HG03571 (cell line): Measurements from ENCODE around the gene AHNAK.
A peak's percentile ranks its signal among the peaks of the same experiment; 100 is the strongest.
"Not testable (repeated sequence)": the region's sequence is repeated elsewhere in the genome, so short reads cannot be mapped to it uniquely, and the experiment has no call there.

Experiments used
- ATAC-seq: cut with Tn5 transposase; IDR thresholded peaks from one replicate; pipeline ENCODE4 v1.9.1; 2021; ENCODE audit not compliant: unreplicated experiment

The AHNAK gene, protein sequence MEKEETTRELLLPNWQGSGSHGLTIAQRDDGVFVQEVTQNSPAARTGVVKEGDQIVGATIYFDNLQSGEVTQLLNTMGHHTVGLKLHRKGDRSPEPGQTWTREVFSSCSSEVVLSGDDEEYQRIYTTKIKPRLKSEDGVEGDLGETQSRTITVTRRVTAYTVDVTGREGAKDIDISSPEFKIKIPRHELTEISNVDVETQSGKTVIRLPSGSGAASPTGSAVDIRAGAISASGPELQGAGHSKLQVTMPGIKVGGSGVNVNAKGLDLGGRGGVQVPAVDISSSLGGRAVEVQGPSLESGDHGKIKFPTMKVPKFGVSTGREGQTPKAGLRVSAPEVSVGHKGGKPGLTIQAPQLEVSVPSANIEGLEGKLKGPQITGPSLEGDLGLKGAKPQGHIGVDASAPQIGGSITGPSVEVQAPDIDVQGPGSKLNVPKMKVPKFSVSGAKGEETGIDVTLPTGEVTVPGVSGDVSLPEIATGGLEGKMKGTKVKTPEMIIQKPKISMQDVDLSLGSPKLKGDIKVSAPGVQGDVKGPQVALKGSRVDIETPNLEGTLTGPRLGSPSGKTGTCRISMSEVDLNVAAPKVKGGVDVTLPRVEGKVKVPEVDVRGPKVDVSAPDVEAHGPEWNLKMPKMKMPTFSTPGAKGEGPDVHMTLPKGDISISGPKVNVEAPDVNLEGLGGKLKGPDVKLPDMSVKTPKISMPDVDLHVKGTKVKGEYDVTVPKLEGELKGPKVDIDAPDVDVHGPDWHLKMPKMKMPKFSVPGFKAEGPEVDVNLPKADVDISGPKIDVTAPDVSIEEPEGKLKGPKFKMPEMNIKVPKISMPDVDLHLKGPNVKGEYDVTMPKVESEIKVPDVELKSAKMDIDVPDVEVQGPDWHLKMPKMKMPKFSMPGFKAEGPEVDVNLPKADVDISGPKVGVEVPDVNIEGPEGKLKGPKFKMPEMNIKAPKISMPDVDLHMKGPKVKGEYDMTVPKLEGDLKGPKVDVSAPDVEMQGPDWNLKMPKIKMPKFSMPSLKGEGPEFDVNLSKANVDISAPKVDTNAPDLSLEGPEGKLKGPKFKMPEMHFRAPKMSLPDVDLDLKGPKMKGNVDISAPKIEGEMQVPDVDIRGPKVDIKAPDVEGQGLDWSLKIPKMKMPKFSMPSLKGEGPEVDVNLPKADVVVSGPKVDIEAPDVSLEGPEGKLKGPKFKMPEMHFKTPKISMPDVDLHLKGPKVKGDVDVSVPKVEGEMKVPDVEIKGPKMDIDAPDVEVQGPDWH (N-terminal part only)

DNA sequence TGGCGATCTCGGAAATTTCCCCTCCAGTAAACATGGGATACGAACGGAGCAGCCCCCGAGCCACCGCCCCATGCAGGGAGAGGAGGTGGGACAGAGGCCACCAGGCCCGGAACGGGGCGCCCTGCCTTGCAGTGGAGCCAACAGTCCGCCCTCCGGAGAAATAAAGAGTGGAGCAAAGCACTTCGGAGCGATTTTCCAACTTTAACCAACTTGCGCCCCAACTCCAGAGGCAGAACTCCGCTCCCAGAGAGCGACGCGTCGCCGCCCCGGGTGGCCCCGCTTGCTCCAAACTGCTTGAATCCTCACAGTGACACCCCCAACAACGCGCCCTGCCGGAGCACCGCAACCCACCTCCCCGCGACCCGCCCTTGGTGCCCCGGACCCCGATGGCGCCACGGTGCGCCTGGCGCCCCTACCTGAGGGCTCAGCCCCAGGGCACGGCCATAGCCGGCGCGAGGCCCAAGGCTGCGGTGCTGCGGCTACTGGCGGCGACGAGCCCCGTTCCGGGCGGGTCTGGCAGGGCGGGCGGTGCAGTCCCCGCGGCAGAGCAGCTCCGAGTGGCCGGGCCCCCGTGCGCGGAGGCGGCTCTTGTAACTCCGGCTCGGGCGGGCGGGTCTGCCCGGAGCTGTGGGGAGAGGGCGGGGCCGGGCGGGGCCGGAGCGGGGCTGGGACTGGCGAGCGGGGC, at the start of gene AHNAK:
AHNAK (minus strand) TSS at position 563 of the 685 bp plus-strand sequence. CDS start 10,708 bp downstream, outside the sequence.
- ATAC-seq = no peak

DNA sequence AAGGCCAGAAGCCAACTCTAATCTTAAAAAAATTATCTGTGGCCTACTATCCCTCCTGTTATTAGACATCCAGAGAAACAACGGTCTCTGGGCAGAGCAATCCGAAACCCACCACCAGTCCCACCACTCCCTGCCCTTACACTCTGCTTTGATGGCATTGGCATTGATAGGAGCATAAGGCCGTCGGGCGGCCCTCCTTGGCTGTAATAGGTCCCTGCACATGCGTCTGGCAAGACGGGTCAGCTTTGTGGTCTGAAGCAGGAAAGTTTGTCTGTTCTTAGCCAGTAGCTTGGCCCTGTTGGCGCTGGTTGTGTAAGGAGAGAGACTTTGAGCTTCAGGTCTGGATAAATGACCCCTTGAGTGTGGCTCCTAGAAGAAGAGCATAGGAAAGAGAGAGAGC, 48.5 kb upstream of the AHNAK start:
- no peak for ATAC-seq

DNA sequence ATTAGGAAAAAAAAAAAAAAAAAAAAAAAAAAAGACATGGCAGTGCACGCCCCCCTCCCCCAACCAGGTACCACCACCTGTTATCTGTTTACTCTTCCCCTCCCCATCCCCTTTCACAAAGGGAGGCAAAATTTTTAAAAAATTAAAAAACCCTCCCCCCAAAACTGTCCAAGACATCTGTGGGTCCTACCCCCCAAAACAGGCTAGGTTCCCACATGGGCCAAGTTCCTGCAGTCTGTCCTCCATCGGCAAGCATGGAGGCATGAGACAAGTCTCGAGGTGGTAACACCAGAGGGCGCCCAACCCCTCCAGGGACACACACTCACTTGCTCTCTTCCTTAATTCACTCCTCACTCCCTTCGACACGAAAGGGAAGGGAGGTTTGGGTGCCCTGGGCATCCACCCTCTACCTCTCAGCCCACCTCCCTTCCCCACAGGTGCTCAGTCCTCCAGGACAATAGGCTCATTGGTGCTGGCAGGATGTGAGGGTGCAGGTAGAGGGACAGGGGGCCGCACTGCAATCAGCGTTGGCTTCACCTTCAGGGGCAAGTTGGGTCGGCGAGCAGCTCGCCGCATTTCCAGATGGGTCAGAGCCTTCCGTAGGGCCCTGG, 46.9 kb upstream of the AHNAK start:
- ATAC-seq = no peak

DNA sequence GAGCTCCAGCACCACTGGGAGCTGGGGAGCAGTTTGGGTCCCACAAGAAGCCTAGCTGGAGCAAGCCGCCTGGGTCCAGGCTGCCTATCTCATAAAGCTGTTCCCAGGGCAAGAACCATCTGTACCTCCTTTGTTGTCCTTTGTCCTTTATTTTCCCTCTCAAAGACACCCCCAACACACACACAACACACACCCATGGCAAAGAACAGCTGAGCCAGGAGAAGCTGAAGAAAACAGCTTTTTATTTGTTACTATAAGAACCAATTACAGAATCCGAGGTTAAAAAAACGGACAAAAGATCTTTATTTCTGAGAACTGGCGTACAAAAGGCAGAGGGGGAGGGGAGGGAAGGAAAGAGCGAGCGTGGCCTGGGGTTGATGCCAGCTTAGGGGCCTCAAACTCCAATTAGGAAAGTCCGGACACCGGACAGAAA, 46.4 kb upstream of the AHNAK start:
- ATAC-seq = no peak

DNA sequence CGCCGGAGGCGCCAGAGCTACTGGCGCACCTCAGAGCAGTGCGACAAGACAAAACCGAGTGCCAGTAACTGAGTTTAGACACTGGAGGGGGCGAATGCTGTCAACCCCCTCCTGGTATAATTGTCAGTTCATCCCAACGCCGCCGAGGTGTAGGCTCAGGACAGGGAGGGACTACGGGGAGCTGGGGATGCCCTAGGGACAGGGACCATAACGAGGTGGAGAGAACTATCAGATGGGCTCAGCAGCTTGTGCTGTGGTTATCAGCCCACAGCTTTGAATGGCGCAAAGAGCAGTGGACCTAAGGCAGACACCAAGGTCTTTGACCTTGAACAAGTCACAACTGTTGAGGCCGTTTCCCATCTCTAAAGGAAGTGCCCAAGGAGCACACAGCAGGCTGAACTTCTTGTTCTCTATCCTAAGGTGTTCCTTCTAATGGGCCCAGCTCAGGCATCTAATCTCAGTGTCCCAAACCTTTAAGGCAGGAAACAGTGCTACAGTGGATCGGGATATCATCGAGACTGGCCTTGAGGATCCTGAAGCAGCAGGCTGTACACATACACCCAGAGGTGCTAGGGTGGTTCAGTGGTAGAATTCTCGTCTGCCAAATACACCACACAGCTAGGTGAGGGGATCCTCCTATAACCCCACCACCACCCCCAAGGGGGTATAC, 45.7 kb upstream of the AHNAK start:
- no peak for ATAC-seq

DNA sequence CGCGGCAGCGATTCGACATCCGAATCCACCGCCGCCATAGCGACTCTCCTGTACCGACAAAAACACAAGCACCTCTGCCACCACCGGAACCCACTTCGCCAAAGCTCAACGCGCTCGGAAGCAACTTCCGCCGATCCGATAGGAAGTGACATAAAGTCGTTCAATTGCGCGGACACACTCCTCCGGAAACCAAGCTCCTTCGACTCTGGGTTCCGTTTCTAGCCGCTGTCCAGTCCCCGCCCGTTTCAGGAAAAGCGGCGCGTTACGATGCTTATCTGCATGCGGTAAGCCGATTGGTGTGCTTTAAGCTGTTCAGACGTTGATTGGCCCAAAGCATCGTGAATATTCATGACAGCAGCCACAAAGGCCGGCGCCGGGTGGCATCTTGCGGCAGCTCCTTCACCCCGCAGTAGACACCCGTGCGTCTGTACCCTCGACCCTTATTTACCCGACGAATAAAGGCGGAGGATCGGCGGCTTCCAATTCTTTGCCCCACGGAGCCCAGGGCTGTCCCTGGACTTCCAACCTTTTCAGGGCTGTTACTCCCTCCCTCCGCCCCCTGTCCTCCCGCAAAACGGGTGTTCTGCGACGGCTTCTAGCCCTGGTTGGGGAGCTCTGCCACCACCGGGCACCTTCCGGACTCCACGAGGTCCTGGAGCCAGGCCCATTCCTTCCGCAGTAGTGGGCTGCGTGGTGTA, 45.0 kb upstream of the AHNAK start, which contains the start of gene TUT1:
TUT1 (minus strand) TSS at position 76 of the 698 bp plus-strand sequence; CDS start at position 38, 38 bp downstream.
- peak; percentile 76 for ATAC-seq

DNA sequence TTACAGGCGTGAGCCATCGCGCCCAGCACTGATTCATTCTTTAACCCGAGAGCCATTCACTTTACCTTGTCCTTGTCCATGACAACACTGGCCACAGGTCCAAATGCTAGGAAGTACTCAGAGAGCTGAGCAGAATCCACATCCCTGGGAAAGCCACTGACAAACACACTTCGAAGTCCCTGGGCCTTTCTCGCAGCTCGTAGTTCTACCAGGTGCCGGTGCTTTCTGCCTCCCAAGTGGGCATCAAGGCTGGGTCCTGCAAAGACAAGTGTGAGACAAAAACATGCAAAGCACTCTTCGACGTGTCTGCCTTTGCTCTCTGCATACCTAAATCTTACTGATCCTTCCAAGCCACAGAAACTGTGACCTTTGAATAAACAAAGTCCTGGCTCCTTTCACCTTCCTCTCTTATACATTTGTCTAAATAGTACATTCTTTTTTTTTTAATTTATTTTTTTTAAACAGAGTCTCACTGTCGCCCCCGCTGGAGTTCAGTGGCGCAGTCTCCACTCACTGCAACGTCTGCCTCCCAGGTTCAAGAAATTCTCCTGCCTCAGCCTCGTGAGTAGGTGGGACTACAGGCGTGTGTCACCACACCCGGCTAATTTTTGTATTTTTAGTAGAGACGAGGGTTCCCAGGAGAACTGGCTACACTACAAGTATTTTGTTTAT, 42.5 kb upstream of the AHNAK start:
- ATAC-seq = no peak

DNA sequence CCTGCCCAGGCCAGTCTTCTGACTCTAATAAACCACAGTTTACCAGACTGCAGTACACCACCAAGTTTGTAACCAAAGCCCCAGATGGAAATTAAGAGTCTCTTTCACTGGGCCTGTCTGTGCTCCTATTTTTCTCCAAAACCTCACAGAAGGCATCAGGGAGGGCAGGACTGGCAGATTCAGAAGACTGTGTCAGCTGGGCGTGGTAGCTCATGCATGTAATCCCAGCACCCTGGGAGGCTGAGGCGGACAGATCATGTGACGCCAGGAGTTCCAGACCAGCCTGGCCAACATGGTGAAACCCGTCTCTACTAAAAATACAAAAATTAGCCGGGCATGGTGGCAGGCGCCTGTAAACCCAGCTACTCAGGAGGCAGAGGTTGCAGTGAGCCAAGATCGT, 38.8 kb upstream of the AHNAK start:
- ATAC-seq = not testable (repeated sequence)

DNA sequence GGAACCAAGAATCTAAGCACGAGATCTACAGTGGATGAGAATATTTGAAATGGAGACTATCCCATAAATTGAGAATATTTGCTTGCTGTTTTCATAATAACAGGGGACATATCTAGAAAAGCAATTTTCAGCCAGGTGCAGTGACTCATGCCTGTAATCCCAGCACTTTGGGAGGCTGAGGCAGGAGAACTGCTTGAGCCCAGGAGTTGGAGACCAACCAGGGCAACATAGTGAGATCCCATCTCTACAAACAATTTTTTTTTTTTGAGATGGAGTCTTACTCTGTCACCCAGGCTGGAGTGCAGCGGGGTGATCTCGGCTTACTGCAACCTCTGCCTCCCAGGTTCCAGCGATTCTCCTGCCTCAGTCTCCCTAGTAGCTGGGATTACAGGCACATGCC, 35.1 kb upstream of the AHNAK start:
- ATAC-seq = not testable (repeated sequence)

DNA sequence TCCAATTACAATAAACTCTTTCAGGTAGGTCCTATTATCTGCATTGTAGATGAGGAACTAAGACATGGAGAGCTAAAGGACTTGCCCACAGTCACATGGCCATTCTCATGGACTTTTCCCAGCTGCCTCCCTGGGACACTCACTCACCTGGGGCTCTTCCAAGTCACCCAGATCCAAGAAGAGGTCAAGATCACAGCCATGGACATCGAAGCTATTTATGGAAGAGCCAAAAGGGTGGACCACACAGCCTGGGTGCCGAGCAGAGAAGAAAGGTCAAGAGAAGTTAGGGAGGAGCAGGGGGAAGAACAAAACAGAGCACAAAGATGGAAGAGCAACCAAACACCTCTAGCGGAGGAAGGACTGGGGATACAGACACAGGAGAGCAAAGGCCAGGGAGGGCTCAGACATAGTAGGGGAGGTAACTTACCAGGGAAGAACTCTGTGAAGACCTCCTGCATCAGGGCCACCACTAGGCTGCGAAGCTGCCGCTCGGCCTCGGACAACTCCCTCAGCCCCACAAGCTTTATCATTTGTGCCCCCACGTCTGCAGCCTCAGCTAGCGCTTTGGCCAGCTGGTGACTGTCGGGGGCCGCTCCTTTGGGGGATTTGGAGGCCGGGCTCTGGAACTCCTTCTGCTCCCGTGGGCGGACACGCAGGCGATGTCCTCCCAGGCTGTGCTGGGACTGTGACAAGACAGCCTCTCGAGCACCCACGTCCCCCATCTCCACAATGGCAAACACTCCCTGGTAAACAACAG, 34.5 kb upstream of the AHNAK start:
- no peak for ATAC-seq

DNA sequence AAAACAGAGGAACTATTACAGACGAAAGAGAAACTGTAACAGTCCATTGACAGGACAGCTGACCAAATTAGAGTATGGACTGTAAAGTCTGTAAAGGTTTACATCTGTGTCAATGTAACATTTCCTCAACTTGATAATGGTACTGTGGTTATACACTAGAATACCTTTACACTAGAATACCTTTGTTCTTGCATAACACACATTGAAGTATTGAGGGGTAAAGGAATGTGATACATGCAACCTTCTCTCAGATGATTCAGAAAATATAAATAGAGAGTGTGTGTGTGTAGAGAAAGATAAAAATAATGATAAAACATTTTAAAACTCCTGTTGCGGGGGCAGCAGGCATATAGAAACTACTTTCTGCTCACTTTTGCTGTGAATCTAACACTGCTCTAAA, 32.6 kb upstream of the AHNAK start:
- ATAC-seq = no peak

DNA sequence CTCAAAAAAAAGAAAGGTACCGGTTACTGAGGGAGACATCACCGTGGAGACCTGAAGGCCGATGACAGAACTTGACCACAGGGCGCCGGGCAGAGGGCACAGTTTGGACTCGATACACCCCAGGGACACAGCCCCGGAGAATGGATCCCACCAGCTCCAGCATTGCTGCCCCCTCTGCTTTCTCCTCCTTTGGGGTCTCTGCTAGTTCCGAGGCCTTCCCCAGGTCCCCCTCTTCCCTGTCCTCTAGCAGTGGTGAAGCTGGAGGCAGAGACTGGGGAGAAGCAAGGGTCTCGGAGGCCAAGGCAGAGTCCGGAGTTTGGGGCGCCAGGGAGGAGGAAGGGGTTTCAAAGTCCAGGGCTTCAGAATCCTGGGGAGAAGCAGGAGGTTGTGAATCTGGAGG, 31.9 kb upstream of the AHNAK start:
- no peak for ATAC-seq

DNA sequence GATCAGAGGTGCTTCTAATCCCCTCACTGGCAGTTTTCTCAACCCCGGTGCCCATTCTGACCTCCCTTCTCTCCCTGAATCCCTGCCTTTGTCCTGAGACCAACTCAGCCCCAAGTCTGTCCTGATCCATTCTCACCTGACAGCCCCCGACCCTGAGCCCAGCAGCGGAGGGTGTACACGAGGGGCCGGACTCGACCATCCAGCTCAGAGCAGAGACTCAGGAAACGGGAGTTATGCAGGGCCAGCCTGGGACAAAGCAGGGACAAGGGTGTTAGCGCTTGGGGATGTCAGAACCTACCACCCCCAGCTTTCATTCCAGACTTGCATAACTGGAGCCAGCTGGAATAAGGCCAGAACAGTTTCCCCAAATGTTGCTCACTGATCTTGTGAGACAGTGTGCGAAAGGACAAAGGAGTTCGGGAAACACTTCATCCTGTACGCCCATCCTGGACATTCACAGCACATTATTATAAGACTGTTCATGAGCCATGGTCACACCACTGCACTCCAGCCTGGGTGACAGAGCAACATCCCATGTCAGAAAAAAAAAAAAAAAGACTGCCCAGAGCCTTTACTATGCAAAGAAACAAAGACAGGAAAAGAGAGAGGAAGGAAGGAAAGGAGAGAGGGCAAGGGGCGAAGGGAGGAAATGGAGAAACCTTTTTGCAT, 30.6 kb upstream of the AHNAK start:
- ATAC-seq = no peak

DNA sequence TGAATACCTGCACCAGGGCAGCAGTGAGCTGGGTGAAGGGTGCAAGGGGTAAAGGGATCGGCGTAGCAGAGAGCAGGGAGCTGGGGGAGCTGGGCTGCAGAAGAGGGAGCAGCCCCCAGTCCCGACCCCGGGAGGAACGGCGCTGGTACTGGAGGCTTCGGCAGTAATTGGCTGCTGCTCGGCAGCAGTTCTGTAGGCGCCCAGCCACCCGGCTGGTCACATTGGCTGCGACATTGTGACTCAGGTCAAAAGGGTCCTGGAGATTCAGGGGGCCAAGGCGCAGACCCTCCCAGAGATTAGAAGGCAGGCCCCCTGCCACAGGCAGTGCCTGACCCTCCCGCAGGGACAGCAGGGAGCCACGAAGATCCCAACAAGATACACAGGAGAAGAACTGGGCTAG, 29.2 kb upstream of the AHNAK start:
- ATAC-seq = no peak

DNA sequence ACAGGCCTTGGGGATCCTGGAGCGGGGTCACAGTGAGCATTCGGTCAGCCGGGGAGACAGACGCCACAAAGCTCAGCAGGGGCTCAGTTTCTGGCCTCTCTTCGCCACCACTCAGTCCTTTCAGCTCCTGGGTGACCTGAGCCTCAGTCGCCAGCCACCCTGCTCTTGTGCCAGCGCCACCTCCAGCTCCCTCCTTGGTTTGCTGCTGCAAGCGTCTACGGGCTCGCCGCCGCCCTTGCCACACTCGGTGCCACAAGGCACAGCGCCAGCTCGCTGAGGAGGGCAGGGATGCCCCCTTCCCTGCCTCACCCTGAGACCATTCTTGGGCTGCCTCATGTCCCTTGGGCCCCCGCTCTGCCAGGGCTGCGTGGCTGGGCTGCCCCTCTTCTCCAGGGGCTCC, 28.6 kb upstream of the AHNAK start:
- no peak for ATAC-seq

DNA sequence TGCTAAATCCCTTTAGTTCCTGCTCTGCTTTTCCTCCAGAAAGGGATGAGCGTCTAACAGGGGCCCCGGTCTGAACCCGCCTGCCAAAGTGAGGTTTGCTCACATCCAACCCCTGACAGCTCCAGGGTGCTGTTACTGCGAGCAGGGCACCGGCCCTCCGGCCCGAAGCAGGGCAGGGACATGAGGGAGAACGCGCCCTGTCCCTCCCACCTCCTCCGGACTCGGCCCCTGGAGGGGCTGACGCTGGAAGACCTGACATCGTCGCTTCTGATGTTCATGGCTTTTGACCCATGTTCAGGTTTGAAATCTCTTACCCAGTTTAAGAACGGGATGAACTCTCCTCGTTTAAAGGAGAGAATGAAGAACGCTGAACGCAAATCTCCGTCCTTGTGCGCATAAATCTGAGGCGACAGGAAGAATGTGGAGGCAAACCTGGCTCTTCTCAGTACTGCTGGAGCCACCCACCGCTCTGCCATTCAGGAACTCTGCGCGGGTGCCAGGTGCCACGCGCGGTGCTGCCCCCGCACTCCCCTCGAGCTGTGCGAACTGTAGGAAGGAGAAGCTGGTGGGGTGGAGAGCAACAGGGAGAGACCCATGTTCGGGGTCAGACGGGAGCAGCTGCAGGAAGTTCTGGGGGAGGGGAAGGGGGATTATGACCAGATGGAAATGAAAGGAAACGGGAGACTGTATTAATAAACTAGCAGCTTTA, 27.9 kb upstream of the AHNAK start:
- no peak for ATAC-seq
